MCF 10A (cell line): ENCODE data around the gene PPARA. TPM values are rescaled to one million over a fixed set of nuclear protein-coding genes. Genes with fewer than 3 reads are reported as not detected.

Source experiments
- BruUV-seq: library from RNA; stranded (reverse); fragments of 400-500 nt; replicated peaks from 2 replicates; lab custom pipeline; 2021; lab: Mats Ljungman, UMichigan
- CTCF ChIA-PET: fragments of 300-600 bp; sonication (Branson Sonifier 250); formaldehyde crosslinking; extraction: SDS; loops from one replicate; lab custom pipeline; 2021; ENCODE audit warnings: antibody characterized with exemption, inconsistent platforms; lab: Yijun Ruan, JAX
- POLR2A ChIA-PET: fragments of 300-600, 350-650 bp; sonication (Branson Sonifier 250); formaldehyde crosslinking; extraction: SDS; loops from one replicate; lab custom pipeline; 2020; ENCODE audit warnings: antibody characterized with exemption, inconsistent platforms; lab: Yijun Ruan, JAX
- DNase-seq: peaks from one replicate; pipeline ENCODE4 v3.0.0-alpha.2; 2018; ENCODE audit not compliant: unreplicated experiment
- H3K27ac Mint-ChIP-seq: one replicate; pipeline ENCODE4 v1.8.0; 2022; ENCODE audit warnings: mild to moderate bottlenecking, low read depth, mixed read lengths; ENCODE audit not compliant: unreplicated experiment
- H3K27me3 Mint-ChIP-seq: one replicate; pipeline ENCODE4 v1.8.0; 2022; ENCODE audit warnings: mixed read lengths; ENCODE audit not compliant: insufficient read depth, unreplicated experiment
- H3K36me3 Mint-ChIP-seq: one replicate; pipeline ENCODE4 v1.8.0; 2022; ENCODE audit warnings: mild to moderate bottlenecking, moderate library complexity, mixed read lengths; ENCODE audit not compliant: insufficient read depth, unreplicated experiment
- H3K4me1 Mint-ChIP-seq: one replicate; pipeline ENCODE4 v1.8.0; 2022; ENCODE audit warnings: mixed read lengths; ENCODE audit not compliant: insufficient read depth, unreplicated experiment
- H3K4me3 Mint-ChIP-seq: one replicate; pipeline ENCODE4 v1.8.0; 2022; ENCODE audit warnings: mild to moderate bottlenecking, moderate library complexity, mixed read lengths; ENCODE audit not compliant: unreplicated experiment
- H3K9me3 Mint-ChIP-seq: one replicate; pipeline ENCODE4 v1.8.0; 2022; ENCODE audit warnings: mixed read lengths; ENCODE audit not compliant: unreplicated experiment
- CTCF ChIP-seq: fragments of 200-600 bp; IDR thresholded peaks from one replicate; pipeline ENCODE4 v1.8.0; 2022; ENCODE audit warnings: antibody characterized with exemption, mild to moderate bottlenecking; ENCODE audit not compliant: unreplicated experiment
- intact Hi-C: fragments of 100-400 bp; cut with micrococcal nuclease; formaldehyde crosslinking; loops from 2 replicates; pipeline ENCODE4 v1.14.1; 2022
- total RNA-seq: library from RNA; stranded (reverse); gene quantifications from 2 replicates; pipeline ENCODE4 v1.2.3, GENCODE V29; 2022

PPARA gene
- total RNA-seq, 1 experiment from 2014 or later: 8.0 TPM

GRCh38 chr22:46179748-46180147 is 29.4 kb downstream of the PPARA start:
- CTCF ChIA-PET: interaction anchor here (0.6 kb wide), 1 partner anchor 803 kb away, joined by 3 read pairs; no protein-coding TSS in a partner anchor
- Mint-ChIP-seq H3K36me3 (peaks cover 6% of the 10 kb centered on the region), H3K27ac (no peak overlapping the region), H3K27me3 (no peaks in the 10 kb centered on the region), H3K4me1 (no peaks in the 10 kb centered on the region), H3K9me3 (peaks cover 13% of the 10 kb centered on the region), H3K4me3 (no peak overlapping the region)
- POLR2A ChIA-PET: no interaction called here
- no peak for TF ChIP-seq CTCF
- intact Hi-C loops: no loop called here
- BruUV-seq: no TSS peak
- DNase-seq: no peak

- DNase-seq: no peak
- H3K4me3 Mint-ChIP-seq: no peak overlapping the region
- POLR2A ChIA-PET: no interaction called here
- H3K4me1 Mint-ChIP-seq: no peaks in the 10 kb centered on the region
- no peaks in the 10 kb centered on the region for H3K27me3 Mint-ChIP-seq
- peaks cover 6% of the 10 kb centered on the region for H3K36me3 Mint-ChIP-seq
- TF ChIP-seq CTCF: no peak
- H3K9me3 Mint-ChIP-seq: peaks cover 19% of the 10 kb centered on the region
- intact Hi-C loops: no loop called here
- no TSS peak for BruUV-seq
- CTCF ChIA-PET: interaction anchor here (0.6 kb wide), 1 partner anchor 803 kb away, joined by 3 read pairs; no protein-coding TSS in a partner anchor
- no peak overlapping the region for H3K27ac Mint-ChIP-seq
These were observed 30.2 kb downstream of the PPARA start for GRCh38 chr22:46180370-46181137.

- no peaks in the 10 kb centered on the region for H3K4me1 Mint-ChIP-seq
- no peak for DNase-seq
- H3K27me3 Mint-ChIP-seq: no peaks in the 10 kb centered on the region
- CTCF ChIA-PET: interaction anchor here (0.9 kb wide), 1 partner anchor 12 kb away, joined by 3 read pairs; no protein-coding TSS in a partner anchor
- no peak overlapping the region for H3K4me3 Mint-ChIP-seq
- intact Hi-C loops: no loop called here
- BruUV-seq: no TSS peak
- no peak for TF ChIP-seq CTCF
- no peak overlapping the region for H3K27ac Mint-ChIP-seq
- POLR2A ChIA-PET: no interaction called here
- peaks cover 19% of the 10 kb centered on the region for H3K9me3 Mint-ChIP-seq
- H3K36me3 Mint-ChIP-seq: peaks cover 6% of the 10 kb centered on the region
These were observed 33.4 kb downstream of the PPARA start for GRCh38 chr22:46183733-46184132.

- no peak for TF ChIP-seq CTCF
- H3K4me1 Mint-ChIP-seq: no peaks in the 10 kb centered on the region
- no peak for DNase-seq
- peaks cover 6% of the 10 kb centered on the region for H3K36me3 Mint-ChIP-seq
- CTCF ChIA-PET: no interaction called here
- H3K9me3 Mint-ChIP-seq: peaks cover 19% of the 10 kb centered on the region
- no peaks in the 10 kb centered on the region for H3K27me3 Mint-ChIP-seq
- POLR2A ChIA-PET: no interaction called here
- no peak overlapping the region for H3K27ac Mint-ChIP-seq
- no peak overlapping the region for H3K4me3 Mint-ChIP-seq
- BruUV-seq: no TSS peak
- intact Hi-C loops: no loop called here
These were observed 35.0 kb downstream of the PPARA start for GRCh38 chr22:46185283-46185682.
